ENCODE results near the gene HNRNPA1. TPM values are rescaled to one million over a fixed set of nuclear protein-coding genes. Genes with fewer than 3 reads are reported as not detected.
"Not testable (repeated sequence)": the region's sequence is repeated elsewhere in the genome, so short reads cannot be mapped to it uniquely, and the experiment has no call there.

The HNRNPA1 gene
- total RNA-seq, 2 experiments from 2014 or later: 1,520 to 1,553 TPM

GRCh38 chr12:54299515-54300224 is 19.1 kb downstream of the HNRNPA1 start:
- ATAC-seq: no peak
- Mint-ChIP-seq H3K36me3 (ENCODE audit: low read depth) (no peaks in the 10 kb centered on the region), H3K4me3 (no peak overlapping the region), H3K27ac (no peak overlapping the region), H3K4me1 (ENCODE audit: low read depth) (peaks cover 36% of the 10 kb centered on the region), H3K27me3 (ENCODE audit: low read depth) (peaks cover 66% of the 10 kb centered on the region), H3K9me3 (ENCODE audit: insufficient read depth) (no peaks in the 10 kb centered on the region)
- CTCF ChIA-PET: interaction anchor here (0.9 to 2.8 kb wide), 10 partner anchors 13 to 100 kb away, joined by 3 to 14 read pairs (median 5); partner anchors contain the start of gene COPZ1
- POLR2A ChIA-PET: interaction anchor here (0.6 to 0.9 kb wide), 2 partner anchors 16 to 20 kb away, joined by 3 to 4 read pairs; partner anchors contain the start of gene CBX5
- no peak for DNase-seq

- H3K9me3 Mint-ChIP-seq (ENCODE audit: insufficient read depth): no peaks in the 10 kb centered on the region
- ATAC-seq (no peak), DNase-seq (no peak)
- no peak overlapping the region for H3K4me3 Mint-ChIP-seq
- ChIA-PET CTCF (interaction anchor here (1.2 to 2.8 kb wide), 6 partner anchors 24 to 84 kb away, joined by 3 to 14 read pairs (median 7); partner anchors contain the start of gene COPZ1), POLR2A (interaction anchor here (0.9 kb wide), 1 partner anchor 17 kb away, joined by 4 read pairs; no protein-coding TSS in a partner anchor)
- H3K36me3 Mint-ChIP-seq (ENCODE audit: low read depth): no peaks in the 10 kb centered on the region
- peaks cover 67% of the 10 kb centered on the region for H3K27me3 Mint-ChIP-seq (ENCODE audit: low read depth)
- no peak overlapping the region for H3K27ac Mint-ChIP-seq
- H3K4me1 Mint-ChIP-seq (ENCODE audit: low read depth): peaks cover 37% of the 10 kb centered on the region
Observed at GRCh38 chr12:54300225-54300731, 19.8 kb downstream of the HNRNPA1 start.

- no peak within 1 kb of the TSS for H3K27ac Mint-ChIP-seq
- no peaks in the 10 kb centered on the region for H3K9me3 Mint-ChIP-seq (ENCODE audit: insufficient read depth)
- peaks cover 67% of the 10 kb centered on the region for H3K27me3 Mint-ChIP-seq (ENCODE audit: low read depth)
- peak; percentile 35 for DNase-seq
- peak; percentile 64 for ATAC-seq
- no peaks in the 10 kb centered on the region for H3K36me3 Mint-ChIP-seq (ENCODE audit: low read depth)
- H3K4me3 Mint-ChIP-seq: no peak within 1 kb of the TSS
- ChIA-PET POLR2A (interaction anchor here (1.1 kb wide), 1 partner anchor 21 kb away, joined by 3 read pairs; the partner anchor contains the start of genes CBX5 and HNRNPA1), CTCF (interaction anchor here (2.0 to 2.8 kb wide), 4 partner anchors 24 to 79 kb away, joined by 6 to 14 read pairs (median 11); partner anchors contain the start of gene COPZ1)
- H3K4me1 Mint-ChIP-seq (ENCODE audit: low read depth): peaks cover 37% of the 10 kb centered on the region
Observed at GRCh38 chr12:54300732-54301427, 20.4 kb downstream of the HNRNPA1 start, which contains the start of gene NFE2. NFE2 (minus strand) TSS chr12:54301015; CDS start chr12:54295248, 5,767 bp downstream.

- no peaks in the 10 kb centered on the region for H3K36me3 Mint-ChIP-seq (ENCODE audit: low read depth)
- no peak overlapping the region for H3K4me3 Mint-ChIP-seq
- ChIA-PET CTCF (interaction anchor here (0.7 to 2.7 kb wide), 7 partner anchors 20 to 79 kb away, joined by 3 to 14 read pairs (median 4); partner anchors contain the start of gene COPZ1), POLR2A (interaction anchor here (1.1 kb wide), 1 partner anchor 21 kb away, joined by 3 read pairs; the partner anchor contains the start of genes CBX5 and HNRNPA1)
- ATAC-seq (no peak), DNase-seq (no peak)
- peaks cover 37% of the 10 kb centered on the region for H3K4me1 Mint-ChIP-seq (ENCODE audit: low read depth)
- H3K27ac Mint-ChIP-seq: no peak overlapping the region
- no peaks in the 10 kb centered on the region for H3K9me3 Mint-ChIP-seq (ENCODE audit: insufficient read depth)
- H3K27me3 Mint-ChIP-seq (ENCODE audit: low read depth): peaks cover 66% of the 10 kb centered on the region
Observed at GRCh38 chr12:54301428-54302048, 21.0 kb downstream of the HNRNPA1 start.

GRCh38 chr12:54303640-54304039 is 23.1 kb downstream of the HNRNPA1 start:
- DNase-seq: no peak
- H3K4me3 Mint-ChIP-seq: no peak overlapping the region
- CTCF ChIA-PET: interaction anchor here (0.6 kb wide), 1 partner anchor 9 kb away, joined by 4 read pairs; no protein-coding TSS in a partner anchor
- POLR2A ChIA-PET: no interaction called here
- peaks cover 44% of the 10 kb centered on the region for H3K4me1 Mint-ChIP-seq (ENCODE audit: low read depth)
- H3K27me3 Mint-ChIP-seq (ENCODE audit: low read depth): peaks cover 56% of the 10 kb centered on the region
- no peak overlapping the region for H3K27ac Mint-ChIP-seq
- no peaks in the 10 kb centered on the region for H3K36me3 Mint-ChIP-seq (ENCODE audit: low read depth)
- no peak for ATAC-seq
- no peaks in the 10 kb centered on the region for H3K9me3 Mint-ChIP-seq (ENCODE audit: insufficient read depth)

GRCh38 chr12:54304187-54304810 is 23.8 kb downstream of the HNRNPA1 start:
- ATAC-seq: peak; percentile 43
- peak; percentile 34 for DNase-seq
- no peaks in the 10 kb centered on the region for H3K36me3 Mint-ChIP-seq (ENCODE audit: low read depth)
- H3K27me3 Mint-ChIP-seq (ENCODE audit: low read depth): peaks cover 50% of the 10 kb centered on the region
- no peaks in the 10 kb centered on the region for H3K9me3 Mint-ChIP-seq (ENCODE audit: insufficient read depth)
- peak overlapping the region; percentile 20 for H3K27ac Mint-ChIP-seq
- POLR2A ChIA-PET: no interaction called here
- H3K4me3 Mint-ChIP-seq: no peak overlapping the region
- peaks cover 44% of the 10 kb centered on the region for H3K4me1 Mint-ChIP-seq (ENCODE audit: low read depth)
- CTCF ChIA-PET: interaction anchor here (0.6 to 3.5 kb wide), 2 partner anchors 9 to 10 kb away, joined by 4 to 17 read pairs; no protein-coding TSS in a partner anchor

- peaks cover 28% of the 10 kb centered on the region for H3K4me1 Mint-ChIP-seq (ENCODE audit: low read depth)
- POLR2A ChIA-PET: interaction anchor here (0.6 to 1.2 kb wide), 2 partner anchors 21 to 27 kb away, joined by 3 to 6 read pairs; partner anchors contain the start of gene HNRNPA1
- ATAC-seq (peak; percentile 70), DNase-seq (peak; percentile 50)
- H3K27me3 Mint-ChIP-seq (ENCODE audit: low read depth): peaks cover 25% of the 10 kb centered on the region
- no peaks in the 10 kb centered on the region for H3K9me3 Mint-ChIP-seq (ENCODE audit: insufficient read depth)
- H3K27ac Mint-ChIP-seq: no peak overlapping the region
- CTCF ChIA-PET: interaction anchor here (0.7 to 3.5 kb wide), 9 partner anchors 13 to 92 kb away, joined by 3 to 20 read pairs (median 4); partner anchors contain the start of gene COPZ1
- H3K4me3 Mint-ChIP-seq: no peak overlapping the region
- H3K36me3 Mint-ChIP-seq (ENCODE audit: low read depth): no peaks in the 10 kb centered on the region
Observed at GRCh38 chr12:54306925-54307741, 26.6 kb downstream of the HNRNPA1 start.

GRCh38 chr12:54311051-54311450 is 30.5 kb downstream of the HNRNPA1 start:
- ATAC-seq (no peak), DNase-seq (no peak)
- Mint-ChIP-seq H3K4me1 (ENCODE audit: low read depth) (peaks cover 12% of the 10 kb centered on the region), H3K9me3 (ENCODE audit: insufficient read depth) (no peaks in the 10 kb centered on the region), H3K36me3 (ENCODE audit: low read depth) (no peaks in the 10 kb centered on the region), H3K4me3 (no peak overlapping the region), H3K27ac (no peak overlapping the region), H3K27me3 (ENCODE audit: low read depth) (peaks cover 3% of the 10 kb centered on the region)
- ChIA-PET CTCF (interaction anchor here (2.6 kb wide), 1 partner anchor 13 kb away, joined by 12 read pairs; the partner anchor contains the start of gene COPZ1), POLR2A (no interaction called here)

GRCh38 chr12:54312309-54312708 is 31.8 kb downstream of the HNRNPA1 start:
- not testable (repeated sequence) for H3K27me3 Mint-ChIP-seq (ENCODE audit: low read depth); H3K4me3 Mint-ChIP-seq; H3K4me1 Mint-ChIP-seq (ENCODE audit: low read depth); H3K36me3 Mint-ChIP-seq (ENCODE audit: low read depth); ATAC-seq; H3K9me3 Mint-ChIP-seq (ENCODE audit: insufficient read depth); H3K27ac Mint-ChIP-seq; DNase-seq
- ChIA-PET CTCF (interaction anchor here (1.5 kb wide), 1 partner anchor 67 kb away, joined by 7 read pairs; no protein-coding TSS in a partner anchor), POLR2A (interaction anchor here (0.9 kb wide), 1 partner anchor 15 kb away, joined by 3 read pairs; no protein-coding TSS in a partner anchor)

GRCh38 chr12:54321363-54321762 is 40.8 kb downstream of the HNRNPA1 start:
- ATAC-seq (no peak), DNase-seq (no peak)
- POLR2A ChIA-PET: interaction anchor here (2.3 kb wide), 1 partner anchor 38 kb away, joined by 7 read pairs; no protein-coding TSS in a partner anchor
- Mint-ChIP-seq H3K4me3 (no peak overlapping the region), H3K36me3 (ENCODE audit: low read depth) (peaks cover 6% of the 10 kb centered on the region), H3K27ac (no peak overlapping the region), H3K4me1 (ENCODE audit: low read depth) (peaks cover 12% of the 10 kb centered on the region), H3K27me3 (ENCODE audit: low read depth) (peaks cover 2% of the 10 kb centered on the region), H3K9me3 (ENCODE audit: insufficient read depth) (no peaks in the 10 kb centered on the region)
- CTCF ChIA-PET: interaction anchor here (0.7 to 2.0 kb wide), 5 partner anchors 16 to 69 kb away, joined by 3 to 12 read pairs (median 3); no protein-coding TSS in a partner anchor
